Gastroesophageal sphincter (tissue), 3 donors: ENCODE results near the gene FEM1B.

Experiments used
- CTCF ChIP-seq, 4 experiments: fragments of 200-600 bp in 2 of 4; fragments of 450-650 bp in 2 of 4; sonication (generic) in 1 of 4; IDR thresholded peaks; one replicate each; pipeline ENCODE4 v1.5.1; 2017 to 2019; ENCODE audit warnings: antibody characterized with exemption in 4 of 4, mild to moderate bottlenecking in 2 of 4, moderate library complexity in 2 of 4
- POLR2A ChIP-seq, 2 donors: fragments of 450-650 bp; IDR thresholded peaks; one replicate each; pipeline ENCODE4 v1.6.1; 2017; ENCODE audit warnings: antibody characterized with exemption in 2 of 2, mild to moderate bottlenecking in 2 of 2, moderate library complexity in 1 of 2
- POLR2AphosphoS5 ChIP-seq: sonication (generic); formaldehyde crosslinking; IDR thresholded peaks from one replicate; pipeline ENCODE4 v1.6.1; 2017; ENCODE audit warnings: antibody characterized with exemption

GRCh38 chr15:68303560-68304436 is 26.3 kb downstream of the FEM1B start:
- TF ChIP-seq POLR2A (IDR thresholded peaks at IDR 0.05) (no peak), CTCF (IDR thresholded peaks at IDR 0.05) (no peak), POLR2AphosphoS5 (no peak)
